OCI-M2 (cell line): ENCODE measurements around the gene KLC1.

ENCODE experiments used
- DNase-seq: peaks from one replicate; lab custom pipeline; 2025; ENCODE audit not compliant: unreplicated experiment; lab: John Stamatoyannopoulos, UW

KLC1 gene

GRCh38 chr14:103733651-103734050 lies 104.6 kb downstream of the KLC1 start:
- DNase-seq, result no peak

GRCh38 chr14:103734081-103734888 lies 105.3 kb downstream of the KLC1 start:
- no peak for DNase-seq

- no peak for DNase-seq
These were observed 106.0 kb downstream of the KLC1 start for GRCh38 chr14:103735022-103735421.

- DNase-seq, result no peak
These were observed 106.4 kb downstream of the KLC1 start for GRCh38 chr14:103735439-103735814.

GRCh38 chr14:103735815-103736545 lies 107.0 kb downstream of the KLC1 start:
- no peak for DNase-seq

GRCh38 chr14:103736546-103737431 lies 107.8 kb downstream of the KLC1 start:
- no peak for DNase-seq

GRCh38 chr14:103737432-103738045 lies 108.5 kb downstream of the KLC1 start:
- no peak for DNase-seq

GRCh38 chr14:103738166-103738565 lies 109.2 kb downstream of the KLC1 start:
- DNase-seq, result no peak

- no peak for DNase-seq
These were observed 109.9 kb downstream of the KLC1 start for GRCh38 chr14:103738701-103739451.

- DNase-seq, result no peak
These were observed 110.4 kb downstream of the KLC1 start for GRCh38 chr14:103739466-103739792.

GRCh38 chr14:103739793-103740501 lies 110.9 kb downstream of the KLC1 start:
- DNase-seq, result no peak

- DNase-seq, result no peak
These were observed 112.1 kb downstream of the KLC1 start for GRCh38 chr14:103740991-103741689.

- no peak for DNase-seq
These were observed 112.9 kb downstream of the KLC1 start for GRCh38 chr14:103741876-103742275.

- DNase-seq, result no peak
These were observed 113.7 kb downstream of the KLC1 start for GRCh38 chr14:103742499-103743255.

- no peak for DNase-seq
These were observed 114.7 kb downstream of the KLC1 start for GRCh38 chr14:103743691-103744090.

GRCh38 chr14:103744621-103745395 lies 115.8 kb downstream of the KLC1 start:
- DNase-seq, result no peak

- no peak for DNase-seq
These were observed 116.4 kb downstream of the KLC1 start for GRCh38 chr14:103745424-103745823.

GRCh38 chr14:103746701-103747100 lies 117.7 kb downstream of the KLC1 start:
- DNase-seq, result no peak
